ENCODE data around the gene MTF1. TPM values are rescaled to one million over a fixed set of nuclear protein-coding genes. Genes with fewer than 3 reads are reported as not detected.
A peak's percentile ranks its signal among the peaks of the same experiment; 100 is the strongest.

MTF1 gene
- total and polyA plus RNA-seq, 4 experiments from 2014 or later = 12.4 to 32.5 (median 25.8) TPM

GRCh38 chr1:37762516-37762915 lies 96.9 kb downstream of the MTF1 start:
- H3K27me3 Mint-ChIP-seq = peaks cover 40 to 49% of the 10 kb centered on the region in 2 donors
- Histone ChIP-seq H3K4me1 (ENCODE audit: insufficient read depth, low read length) (peaks cover 10% of the 10 kb centered on the region), H3K9me3 (ENCODE audit: control insufficient read depth in 1 of 2, low read length in 2 of 2) (no peaks in the 10 kb centered on the region), H3K36me3 (ENCODE audit: insufficient read depth, low read length) (no peaks in the 10 kb centered on the region), H3K4me3 (ENCODE audit: low read length in 2 of 2) (no peak overlapping the region), H3K27ac (ENCODE audit: low read depth, low read length) (no peak overlapping the region), H3K27me3 (ENCODE audit: insufficient read depth, low read length) (peaks cover 20% of the 10 kb centered on the region)
- no peaks in the 10 kb centered on the region for H3K36me3 Mint-ChIP-seq
- H3K4me1 Mint-ChIP-seq = peaks cover 4 to 25% (median 15%) of the 10 kb centered on the region in 4 donors
- peak overlapping the region in 1 of 7 donors; percentile 42 for H3K27ac Mint-ChIP-seq
- intact Hi-C loops (cut with micrococcal nuclease) = no loop called here
- H3K9me3 Mint-ChIP-seq = peaks cover 0 to 4% (median 0%) of the 10 kb centered on the region in 8 donors
- DNase-seq = no peak
- ChIA-PET CTCF (ENCODE audit: partially characterized antibody) (no interaction called here), POLR2A (ENCODE audit: partially characterized antibody) (no interaction called here)
- H3K4me3 Mint-ChIP-seq = no peak overlapping the region

GRCh38 chr1:37761416-37762095 lies 97.8 kb downstream of the MTF1 start:
- H3K27me3 Mint-ChIP-seq = peaks cover 34 to 44% of the 10 kb centered on the region in 2 donors
- CTCF ChIA-PET (ENCODE audit: partially characterized antibody) = no interaction called here

More at GRCh38 chr1:37761416-37762095, 97.8 kb downstream of the MTF1 start:
- intact Hi-C loops (cut with micrococcal nuclease) = no loop called here
- POLR2A ChIA-PET (ENCODE audit: partially characterized antibody) = no interaction called here
- no peaks in the 10 kb centered on the region for H3K9me3 ChIP-seq (ENCODE audit: control insufficient read depth in 1 of 2, low read length in 2 of 2)
- H3K9me3 Mint-ChIP-seq = peaks cover 0 to 4% (median 0%) of the 10 kb centered on the region in 8 donors
- no peaks in the 10 kb centered on the region for H3K36me3 Mint-ChIP-seq
- peaks cover 4 to 20% (median 13%) of the 10 kb centered on the region in 4 donors for H3K4me1 Mint-ChIP-seq
- H3K27ac Mint-ChIP-seq = no peak overlapping the region
- no peak overlapping the region for H3K4me3 ChIP-seq (ENCODE audit: low read length in 2 of 2)
- H3K4me3 Mint-ChIP-seq = no peak overlapping the region
- H3K36me3 ChIP-seq (ENCODE audit: insufficient read depth, low read length) = no peaks in the 10 kb centered on the region
- no peak for DNase-seq
- H3K4me1 ChIP-seq (ENCODE audit: insufficient read depth, low read length) = peaks cover 10% of the 10 kb centered on the region
- peaks cover 11% of the 10 kb centered on the region for H3K27me3 ChIP-seq (ENCODE audit: insufficient read depth, low read length)
- no peak overlapping the region for H3K27ac ChIP-seq (ENCODE audit: low read depth, low read length)

Other genes with a start within 250 kb of the MTF1 start
- not detected for gene RSPO1, start 224.7 kb downstream of the MTF1 start, total RNA-seq
- gene RSPO1, start 224.7 kb downstream of the MTF1 start, polyA plus RNA-seq = not detected
- gene CDCA8, start 167.1 kb downstream of the MTF1 start, total RNA-seq = 1 to 10 TPM in 1 of 2 experiments, under 1 TPM in 1; 0.61 to 1.3 TPM
- 1 to 10 TPM; 1.2 to 2.7 TPM for gene CDCA8, start 167.1 kb downstream of the MTF1 start, polyA plus RNA-seq
- gene EPHA10, start 94.5 kb downstream of the MTF1 start, total RNA-seq = under 1 TPM in 1 of 2 experiments, not detected in 1; 0.36 TPM
- gene EPHA10, start 94.5 kb downstream of the MTF1 start, polyA plus RNA-seq = not detected
- gene MANEAL, start 65.7 kb downstream of the MTF1 start, total RNA-seq = 1 to 10 TPM; 1.9 to 2.3 TPM
- gene MANEAL, start 65.7 kb downstream of the MTF1 start, polyA plus RNA-seq = 1 to 10 TPM in 1 of 2 donors, under 1 TPM in 1; 0.58 to 1.3 TPM
- gene C1orf122, start 51.8 kb downstream of the MTF1 start, total RNA-seq = 10 to 100 TPM; 12.4 to 13.9 TPM
- gene C1orf122, start 51.8 kb downstream of the MTF1 start, polyA plus RNA-seq = 10 to 100 TPM; 21.9 to 28.9 TPM
- 10 to 100 TPM; 13.8 to 14.1 TPM for gene YRDC, start 51.4 kb downstream of the MTF1 start, total RNA-seq
- 10 to 100 TPM; 21.4 to 28.6 TPM for gene YRDC, start 51.4 kb downstream of the MTF1 start, polyA plus RNA-seq
- gene INPP5B, start 87.5 kb upstream of the MTF1 start, total RNA-seq = 10 to 100 TPM; 31.4 to 35.7 TPM
- 10 to 100 TPM in 1 of 2 donors, 1 to 10 TPM in 1; 8.9 to 21.0 TPM for gene INPP5B, start 87.5 kb upstream of the MTF1 start, polyA plus RNA-seq
- 10 to 100 TPM; 74.0 to 74.6 TPM for gene SF3A3, start 130.4 kb upstream of the MTF1 start, total RNA-seq
- gene SF3A3, start 130.4 kb upstream of the MTF1 start, polyA plus RNA-seq = 100 to 1,000 TPM in 1 of 2 donors, 10 to 100 TPM in 1; 99.5 to 111 TPM
- 1 to 10 TPM; 3.7 to 5.0 TPM for gene FHL3, start 145.9 kb upstream of the MTF1 start, total RNA-seq
- 1 to 10 TPM; 3.4 to 3.7 TPM for gene FHL3, start 145.9 kb upstream of the MTF1 start, polyA plus RNA-seq
- 10 to 100 TPM; 17.3 to 17.5 TPM for gene UTP11, start 153.1 kb upstream of the MTF1 start, total RNA-seq
- gene UTP11, start 153.1 kb upstream of the MTF1 start, polyA plus RNA-seq = 10 to 100 TPM; 21.0 to 21.9 TPM
- gene POU3F1, start 187.2 kb upstream of the MTF1 start, total RNA-seq = under 1 TPM; 0.14 to 0.15 TPM
- gene POU3F1, start 187.2 kb upstream of the MTF1 start, polyA plus RNA-seq = under 1 TPM in 1 of 2 donors, not detected in 1; 0.08 TPM